Tibial artery (tissue), 4 donors: Measurements from ENCODE around the gene RET.

Source experiments
- DNase-seq, 2 donors: peaks; one replicate each; pipeline ENCODE4 v3.0.0-alpha.2; 2019
- H3K27ac ChIP-seq, 2 donors: fragments of 200-600 bp; sonication (generic) in 1 of 2; 1 replicate in 1 of 2; 2 replicates in 1 of 2; pipeline ENCODE4 v1.5.1; 2018 to 2019; ENCODE audit warnings: mild to moderate bottlenecking in 1 of 2
- H3K27me3 ChIP-seq, 2 donors: fragments of 200-600 bp; sonication (generic) in 1 of 2; one replicate each; pipeline versions ENCODE4 v1.5.1 to v1.6.0; 2016 to 2019
- H3K36me3 ChIP-seq, 3 donors: fragments of 200-600 bp; sonication (generic) in 2 of 3; one replicate each; pipeline ENCODE4 v1.5.1; 2016 to 2019; ENCODE audit warnings: mild to moderate bottlenecking in 2 of 3
- H3K4me1 ChIP-seq, 4 donors: fragments of 200-600 bp; sonication (generic) in 2 of 4; 1 replicate in 3 of 4; 2 replicates in 1 of 4; pipeline ENCODE4 v1.5.1; 2016 to 2019
- H3K4me3 ChIP-seq, 2 donors: fragments of 200-600 bp; sonication (generic) in 1 of 2; 1 replicate in 1 of 2; 2 replicates in 1 of 2; pipeline ENCODE4 v1.5.1; 2018 to 2019; ENCODE audit warnings: mild to moderate bottlenecking in 2 of 2
- H3K9me3 ChIP-seq, 3 donors: fragments of 200-600 bp; sonication (generic) in 1 of 3; one replicate each; pipeline ENCODE4 v1.5.1; 2016 to 2019
- intact Hi-C: fragments of 100-400 bp; cut with DNase I; formaldehyde crosslinking; loops from one replicate; pipeline ENCODE4 v1.15.0; 2023; ENCODE audit warnings: low total_unique reads
- TF ChIP-seq, protein P1 (sequence below), 2 experiments: fragments of 200-600 bp in 1 of 2; fragments of 450-650 bp in 1 of 2; IDR thresholded peaks; one replicate each; pipeline ENCODE4 v1.5.1; 2017 to 2019; ENCODE audit warnings: antibody characterized with exemption in 2 of 2, mild to moderate bottlenecking in 1 of 2, moderate library complexity in 1 of 2

The RET gene

DNA sequence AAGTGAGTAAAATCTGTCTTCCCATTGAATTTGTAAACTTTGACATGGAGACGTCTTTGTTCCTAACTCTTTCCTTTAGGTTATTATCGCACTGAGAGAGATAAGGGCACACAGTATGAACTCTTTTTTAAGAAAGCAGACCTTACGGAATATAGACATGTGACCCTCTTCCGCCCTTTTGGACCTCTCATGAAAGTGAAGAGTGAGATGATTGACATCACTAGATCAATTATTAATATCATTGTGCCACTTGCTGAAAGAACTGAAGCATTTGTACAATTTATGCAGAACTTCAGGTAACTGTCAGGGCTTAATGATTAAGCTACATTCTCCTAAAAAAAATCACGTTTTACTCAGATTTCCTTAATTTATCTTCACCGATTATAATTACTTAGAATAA is 81.8 kb downstream of the RET start:
- DNase-seq = no peak
- intact Hi-C loops = no loop called here
- H3K4me3 ChIP-seq = no peak overlapping the region

DNA sequence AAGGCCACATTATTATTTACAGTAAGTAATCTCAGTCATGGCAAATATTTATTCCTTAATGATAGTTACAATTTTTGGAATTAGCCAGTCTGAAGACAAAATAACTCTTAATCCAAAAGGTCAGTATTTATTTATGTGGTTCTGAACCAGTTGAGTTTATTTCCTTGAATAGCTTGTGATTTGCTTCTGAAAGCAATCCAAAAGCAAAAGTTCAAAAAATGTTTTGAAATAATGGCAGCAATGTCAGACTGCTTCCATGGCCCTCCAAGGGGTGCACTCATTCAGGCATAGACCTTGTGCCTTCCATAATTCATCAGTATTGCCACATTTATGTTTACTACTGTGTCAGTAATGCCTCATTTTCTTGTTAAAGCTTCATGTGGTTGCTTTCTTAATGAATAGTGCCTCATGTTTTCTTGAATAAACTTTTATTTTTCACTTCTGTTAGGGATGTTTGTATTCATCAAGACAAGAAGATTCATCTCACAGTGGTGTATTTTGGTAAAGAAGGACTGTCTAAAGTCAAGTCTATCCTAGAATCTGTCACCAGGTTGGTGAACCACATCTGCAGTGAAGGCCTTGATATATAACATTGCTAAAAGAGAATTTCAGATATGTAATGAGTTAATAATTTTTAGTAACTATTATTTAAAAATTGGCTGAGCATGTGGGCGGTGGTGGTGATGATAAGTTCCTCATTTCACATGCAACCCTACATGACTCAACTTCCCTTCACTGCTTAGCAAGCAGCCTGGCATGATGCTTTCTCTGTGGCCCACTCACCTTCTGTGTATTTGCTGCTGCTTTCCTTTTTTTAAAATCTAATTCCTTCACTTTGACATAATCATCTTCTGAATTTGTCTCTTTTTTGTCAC is 83.4 kb downstream of the RET start:
- intact Hi-C loops = no loop called here
- DNase-seq = no peak
- peaks cover 0 to 24% (median 6%) of the 10 kb centered on the region in 4 donors for H3K4me1 ChIP-seq
- H3K36me3 ChIP-seq = peaks cover 16 to 25% (median 17%) of the 10 kb centered on the region in 3 donors
- no peak overlapping the region for H3K4me3 ChIP-seq
- no peaks in the 10 kb centered on the region for H3K27me3 ChIP-seq
- TF ChIP-seq, protein P1, sequence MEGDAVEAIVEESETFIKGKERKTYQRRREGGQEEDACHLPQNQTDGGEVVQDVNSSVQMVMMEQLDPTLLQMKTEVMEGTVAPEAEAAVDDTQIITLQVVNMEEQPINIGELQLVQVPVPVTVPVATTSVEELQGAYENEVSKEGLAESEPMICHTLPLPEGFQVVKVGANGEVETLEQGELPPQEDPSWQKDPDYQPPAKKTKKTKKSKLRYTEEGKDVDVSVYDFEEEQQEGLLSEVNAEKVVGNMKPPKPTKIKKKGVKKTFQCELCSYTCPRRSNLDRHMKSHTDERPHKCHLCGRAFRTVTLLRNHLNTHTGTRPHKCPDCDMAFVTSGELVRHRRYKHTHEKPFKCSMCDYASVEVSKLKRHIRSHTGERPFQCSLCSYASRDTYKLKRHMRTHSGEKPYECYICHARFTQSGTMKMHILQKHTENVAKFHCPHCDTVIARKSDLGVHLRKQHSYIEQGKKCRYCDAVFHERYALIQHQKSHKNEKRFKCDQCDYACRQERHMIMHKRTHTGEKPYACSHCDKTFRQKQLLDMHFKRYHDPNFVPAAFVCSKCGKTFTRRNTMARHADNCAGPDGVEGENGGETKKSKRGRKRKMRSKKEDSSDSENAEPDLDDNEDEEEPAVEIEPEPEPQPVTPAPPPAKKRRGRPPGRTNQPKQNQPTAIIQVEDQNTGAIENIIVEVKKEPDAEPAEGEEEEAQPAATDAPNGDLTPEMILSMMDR (IDR thresholded peaks at IDR 0.05) = no peak
- H3K9me3 ChIP-seq = no peaks in the 10 kb centered on the region
- no peak overlapping the region for H3K27ac ChIP-seq

More for the DNA sequence above, 81.8 kb downstream of the RET start:
- Histone ChIP-seq H3K27me3 (no peaks in the 10 kb centered on the region), H3K27ac (no peak overlapping the region), H3K4me1 (peaks cover 0 to 39% (median 6%) of the 10 kb centered on the region in 4 donors), H3K36me3 (peaks cover 16 to 23% (median 17%) of the 10 kb centered on the region in 3 donors), H3K9me3 (no peaks in the 10 kb centered on the region)
- TF ChIP-seq, protein P1 (IDR thresholded peaks at IDR 0.05) = no peak

DNA sequence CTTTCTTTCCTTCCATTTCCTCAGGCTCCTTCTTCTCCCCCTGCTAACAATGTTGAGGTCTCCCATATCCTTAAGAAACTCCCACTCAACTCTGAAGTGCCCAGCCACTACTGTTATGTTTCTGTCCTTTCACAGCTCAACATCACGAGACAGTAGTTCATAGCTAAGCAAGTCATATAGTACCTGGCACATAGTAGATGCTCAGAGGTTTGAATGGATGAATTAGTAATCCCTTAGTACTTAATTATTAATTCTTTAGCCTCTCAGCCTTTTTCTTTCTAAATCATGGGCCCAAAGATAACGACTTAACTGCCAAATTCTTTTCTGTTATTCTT is 84.0 kb downstream of the RET start:
- H3K27me3 ChIP-seq = no peaks in the 10 kb centered on the region
- H3K27ac ChIP-seq = no peak overlapping the region
- intact Hi-C loops = no loop called here
- H3K9me3 ChIP-seq = no peaks in the 10 kb centered on the region
- peaks cover 16 to 25% (median 17%) of the 10 kb centered on the region in 3 donors for H3K36me3 ChIP-seq
- TF ChIP-seq, protein P1 (IDR thresholded peaks at IDR 0.05) = no peak
- no peak for DNase-seq
- H3K4me3 ChIP-seq = no peak overlapping the region
- H3K4me1 ChIP-seq = peaks cover 0 to 24% (median 6%) of the 10 kb centered on the region in 4 donors

DNA sequence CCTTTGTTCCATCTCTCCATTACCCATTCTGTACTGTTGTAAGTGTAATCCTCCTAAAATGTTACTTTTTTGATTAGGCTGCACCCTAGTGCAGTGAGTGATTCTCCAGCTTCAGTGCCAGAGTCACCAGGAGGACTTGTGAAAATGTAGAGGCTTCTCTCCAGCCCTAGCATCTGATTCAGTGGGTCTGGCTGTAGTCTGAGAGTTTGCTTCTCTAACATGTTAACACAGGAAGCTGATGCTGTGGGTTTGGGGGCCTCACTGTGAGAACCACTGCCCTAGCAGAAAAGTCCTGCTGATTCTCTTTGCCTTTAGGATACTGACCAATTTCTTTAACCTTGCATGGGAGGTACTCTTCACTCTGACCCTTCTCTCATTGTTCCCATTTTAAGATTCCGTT is 85.7 kb downstream of the RET start:
- H3K4me1 ChIP-seq = peaks cover 0 to 19% (median 4%) of the 10 kb centered on the region in 4 donors
- H3K27ac ChIP-seq = no peak overlapping the region
- H3K9me3 ChIP-seq = no peaks in the 10 kb centered on the region
- H3K4me3 ChIP-seq = no peak overlapping the region
- H3K36me3 ChIP-seq = peaks cover 16 to 25% (median 17%) of the 10 kb centered on the region in 3 donors
- H3K27me3 ChIP-seq = no peaks in the 10 kb centered on the region
- DNase-seq = no peak
- intact Hi-C loops = no loop called here
- TF ChIP-seq, protein P1 (IDR thresholded peaks at IDR 0.05) = no peak

DNA sequence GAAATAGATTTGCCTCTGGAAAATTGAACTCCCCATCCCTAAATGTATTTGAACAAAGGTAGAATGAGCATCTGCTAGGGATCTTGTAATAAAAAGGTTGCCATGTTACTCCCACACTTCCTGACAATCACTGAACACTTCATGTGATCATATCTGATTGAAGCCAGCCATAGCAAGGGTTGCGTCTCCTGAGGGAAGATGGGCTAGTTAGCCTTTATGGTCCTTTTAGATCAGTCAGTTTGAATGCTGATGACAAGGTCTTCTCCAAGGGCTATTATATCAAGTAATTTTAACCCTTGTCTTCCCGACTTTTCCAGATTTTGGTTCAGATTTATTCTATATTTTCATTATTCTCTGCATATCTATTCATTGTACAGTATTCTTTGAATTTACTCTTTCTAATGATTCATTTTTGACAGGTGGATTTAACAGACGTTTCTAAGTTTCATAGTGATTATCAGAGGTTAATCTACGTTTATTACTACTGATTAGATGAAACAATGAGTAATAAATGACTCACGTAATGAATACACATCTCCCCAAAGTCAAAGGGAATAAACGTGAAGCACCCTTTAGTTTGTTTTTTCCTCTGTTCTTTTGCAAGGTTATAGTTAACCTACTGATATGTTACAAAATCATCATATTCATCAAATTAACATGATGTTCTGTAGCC is 89.5 kb downstream of the RET start:
- Histone ChIP-seq H3K4me1 (no peaks in the 10 kb centered on the region), H3K36me3 (peaks cover 19 to 53% (median 26%) of the 10 kb centered on the region in 3 donors), H3K27me3 (no peaks in the 10 kb centered on the region), H3K4me3 (no peak overlapping the region), H3K27ac (no peak overlapping the region), H3K9me3 (no peaks in the 10 kb centered on the region)
- TF ChIP-seq, protein P1 (IDR thresholded peaks at IDR 0.05) = no peak
- intact Hi-C loops = no loop called here
- DNase-seq = no peak
